GM20431 (cell line): ENCODE results near the gene PRKAG2.
"Not testable (repeated sequence)": the region's sequence is repeated elsewhere in the genome, so short reads cannot be mapped to it uniquely, and the experiment has no call there.

ENCODE experiments used
- in situ Hi-C: fragments of 300-500 bp; cut with MseI, MboI; formaldehyde crosslinking; loops from one replicate; pipeline ENCODE4 v1.15.0; 2020; ENCODE audit warnings: low sequenced_read_pairs; ENCODE audit not compliant: unreplicated experiment

PRKAG2 gene

DNA sequence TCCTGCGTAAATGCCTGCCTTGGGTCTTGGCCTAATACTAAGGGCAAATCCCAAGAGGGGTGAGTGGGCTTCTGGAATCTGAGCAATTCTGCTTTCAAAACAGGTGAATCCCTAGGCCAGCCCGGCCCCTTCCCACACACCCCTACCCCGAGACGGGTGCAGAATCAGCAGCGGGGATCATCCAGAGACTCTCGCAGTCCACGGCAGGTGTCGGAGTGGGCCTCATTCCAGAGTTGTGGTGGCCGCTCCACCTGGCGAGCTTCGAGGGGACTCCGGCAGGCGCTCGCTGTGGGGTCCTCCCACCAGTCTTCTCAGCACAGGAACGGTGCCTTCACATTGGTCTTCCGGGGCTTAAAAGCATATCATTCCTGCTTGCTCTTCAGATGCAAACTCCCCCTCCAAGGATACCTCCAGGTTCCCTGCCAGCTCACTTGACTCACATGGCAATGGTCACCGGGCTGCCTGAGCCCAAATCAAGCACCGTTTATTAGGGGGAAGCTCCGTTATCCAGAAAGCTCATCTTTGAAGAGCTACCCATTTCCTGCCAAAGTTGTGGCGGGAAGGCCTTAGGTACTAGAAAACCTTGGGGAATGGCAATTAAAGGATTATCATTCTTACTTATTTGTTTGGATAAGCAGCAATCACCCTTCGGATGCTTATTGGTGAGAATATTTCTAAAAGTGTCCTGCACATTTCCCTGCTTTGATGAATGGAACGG lies 67.6 kb downstream of the PRKAG2 start:
- in situ Hi-C loops = no loop called here

DNA sequence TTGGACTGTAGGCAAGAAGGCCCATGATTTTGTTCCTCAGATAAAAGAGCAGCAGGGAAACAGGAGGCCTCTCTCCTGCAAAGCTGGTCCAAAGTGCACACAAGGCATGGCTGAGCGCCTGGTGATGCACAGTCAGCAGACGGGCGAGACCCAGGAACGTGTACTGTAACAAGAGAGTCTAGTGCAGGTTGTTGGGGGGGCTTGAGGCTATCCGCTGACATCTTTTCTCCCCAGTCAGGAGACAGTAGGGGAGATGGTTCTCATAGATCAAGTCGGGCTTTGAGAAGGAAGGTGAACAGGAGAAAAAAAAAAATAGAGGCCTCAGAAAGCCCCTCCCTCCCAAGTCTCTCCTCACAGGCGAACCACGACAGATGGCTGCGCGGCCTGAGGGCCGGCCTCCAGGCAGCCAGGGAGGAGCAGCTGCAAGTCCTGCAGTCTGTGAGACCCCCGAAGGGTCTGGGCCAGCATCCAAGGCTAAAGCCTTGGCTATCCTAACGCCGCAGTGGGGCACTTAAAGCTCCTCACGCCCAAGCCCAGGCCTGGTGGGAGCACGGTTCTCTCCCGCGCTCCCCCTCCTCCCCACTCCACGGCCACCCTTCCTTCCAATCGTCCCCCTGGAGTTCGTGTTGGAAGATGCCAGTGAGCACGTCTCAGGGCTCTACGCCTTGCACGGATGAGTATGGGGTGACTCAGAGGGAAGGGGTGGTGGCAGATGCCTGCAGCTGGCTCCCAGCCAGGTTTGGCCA lies 68.3 kb downstream of the PRKAG2 start:
- in situ Hi-C loops = no loop called here

DNA sequence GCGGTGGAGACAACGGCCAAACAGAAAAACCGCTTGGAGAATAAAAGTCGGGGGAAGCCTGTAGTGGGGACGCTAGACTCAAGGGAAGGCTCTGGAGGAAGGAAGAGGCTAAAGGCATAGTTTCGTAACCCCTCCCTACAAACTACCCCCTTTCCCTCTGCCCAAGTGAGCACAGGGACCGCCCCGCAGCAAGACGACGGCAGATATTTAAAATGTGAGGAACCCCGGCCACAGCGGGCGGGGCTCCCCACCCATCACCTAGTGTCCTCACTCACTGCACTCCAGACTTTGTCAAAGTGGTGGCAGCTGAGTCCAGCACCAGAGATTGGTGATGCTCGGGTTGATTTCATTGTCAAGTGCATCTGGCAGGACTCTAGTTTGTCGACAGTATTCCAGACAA lies 69.1 kb downstream of the PRKAG2 start:
- in situ Hi-C loops = no loop called here

DNA sequence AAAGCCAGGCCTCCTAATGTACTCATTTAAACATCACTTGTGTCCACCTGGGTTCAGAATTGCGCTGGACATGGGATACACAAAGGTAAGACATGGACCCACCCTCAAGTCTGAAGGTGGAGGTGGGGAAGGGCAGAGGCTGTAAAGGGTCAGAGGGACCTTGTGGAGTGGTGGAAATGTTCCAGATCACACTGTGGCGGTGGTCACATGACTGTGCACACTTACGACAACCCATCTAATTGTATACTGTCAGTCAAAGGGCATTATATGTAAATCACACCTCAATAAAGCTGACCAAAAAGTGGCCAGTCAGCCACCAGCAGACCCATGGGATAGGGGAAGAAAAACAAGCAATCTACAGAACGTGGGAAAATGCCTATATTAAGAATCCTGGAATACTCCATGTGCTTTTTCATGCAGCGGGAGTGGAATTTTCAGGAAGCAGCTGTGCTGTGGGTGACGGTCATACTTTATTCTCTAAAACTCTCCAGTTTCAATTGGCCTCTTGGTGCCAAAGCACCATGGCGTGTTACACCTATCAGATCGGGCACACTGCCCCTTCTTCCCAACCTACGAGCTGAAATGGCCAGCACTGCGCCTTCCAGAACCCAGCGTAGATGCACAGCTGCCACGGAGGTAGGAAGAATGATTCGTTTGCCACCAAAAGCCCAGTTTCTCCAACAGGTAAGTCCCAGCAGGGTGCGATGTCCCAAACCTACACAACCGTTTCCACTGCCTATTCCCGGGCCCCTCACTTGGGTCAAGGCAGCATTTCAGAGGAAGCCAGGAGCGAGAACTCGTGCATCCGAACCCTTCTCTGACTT lies 69.8 kb downstream of the PRKAG2 start:
- in situ Hi-C loops = no loop called here

DNA sequence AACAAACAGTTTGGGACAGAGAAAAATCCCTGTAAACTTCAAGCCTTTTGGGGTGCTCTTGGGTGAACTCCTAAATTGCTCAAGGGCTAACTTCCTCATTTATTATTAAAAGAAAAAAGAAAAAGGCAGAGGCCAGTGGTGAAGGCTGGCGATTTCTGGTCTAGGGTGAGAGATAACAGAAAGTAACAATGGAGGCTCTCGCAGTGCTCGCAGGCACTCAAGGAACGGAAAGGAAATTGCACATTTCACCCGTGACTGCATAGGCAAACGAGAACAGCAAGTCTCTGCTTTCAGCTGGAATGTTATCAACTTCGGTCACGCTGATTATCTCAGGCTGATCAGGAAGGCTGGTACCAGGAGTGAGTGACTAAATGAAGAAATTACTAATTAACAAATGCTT lies 70.7 kb downstream of the PRKAG2 start:
- in situ Hi-C loops = no loop called here

DNA sequence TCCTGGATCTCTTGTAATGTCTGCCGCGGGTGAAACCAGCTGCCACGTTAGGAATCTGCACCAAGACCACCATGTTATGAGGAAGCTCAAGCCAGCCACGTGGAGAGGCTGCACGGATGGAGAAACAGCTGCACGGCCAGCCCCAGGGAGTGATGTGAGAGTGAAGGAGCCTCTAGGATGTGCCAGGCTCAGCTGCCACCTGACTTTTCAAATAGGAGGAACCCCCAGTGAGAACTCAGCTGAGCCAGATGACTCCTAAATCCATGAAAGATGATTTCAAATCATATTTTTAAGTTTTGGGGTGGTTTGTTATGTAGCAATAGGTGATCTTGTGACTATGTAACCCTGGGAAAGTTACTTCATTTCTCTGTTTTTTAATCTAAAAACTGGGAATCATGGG lies 71.7 kb downstream of the PRKAG2 start:
- in situ Hi-C loops = no loop called here

DNA sequence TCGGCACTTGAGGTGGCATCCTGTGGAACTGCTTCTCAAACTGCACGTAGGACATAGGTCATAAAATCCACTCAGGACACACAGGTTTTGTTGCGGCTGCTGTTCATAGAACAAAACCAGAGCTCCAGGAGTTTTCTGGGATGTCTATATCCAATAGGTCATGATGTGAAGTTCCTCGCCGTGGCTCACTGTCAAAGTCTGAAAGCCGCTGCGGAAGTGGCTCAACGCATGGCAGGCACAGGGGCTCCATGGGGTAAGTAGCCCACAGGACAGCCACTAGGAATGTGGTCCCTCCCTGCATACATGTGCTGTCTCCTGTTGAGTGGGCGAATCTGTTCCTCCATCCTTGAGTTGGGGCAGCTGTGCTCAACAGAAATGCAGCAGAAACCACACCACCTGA lies 72.2 kb downstream of the PRKAG2 start:
- in situ Hi-C loops = no loop called here

DNA sequence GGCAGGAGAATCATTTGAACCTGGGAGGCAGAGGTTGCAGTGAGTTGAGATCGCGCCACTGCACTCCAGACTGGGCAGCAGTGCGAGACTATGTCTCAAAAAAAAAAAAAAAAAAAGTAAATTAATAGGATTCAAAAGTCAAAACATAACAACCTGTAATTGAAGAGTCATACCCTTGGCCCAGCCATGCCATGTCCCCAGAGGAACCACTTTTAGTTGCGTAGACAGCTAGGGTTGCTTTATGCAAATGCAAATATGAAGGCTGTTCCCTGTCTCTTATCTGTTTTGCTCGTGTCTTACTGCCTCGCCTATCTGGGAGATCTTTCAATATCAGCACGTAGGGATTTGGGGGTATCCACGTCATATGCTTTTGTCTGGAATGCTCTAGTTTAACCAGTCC lies 73.1 kb downstream of the PRKAG2 start:
- in situ Hi-C loops = no loop called here

DNA sequence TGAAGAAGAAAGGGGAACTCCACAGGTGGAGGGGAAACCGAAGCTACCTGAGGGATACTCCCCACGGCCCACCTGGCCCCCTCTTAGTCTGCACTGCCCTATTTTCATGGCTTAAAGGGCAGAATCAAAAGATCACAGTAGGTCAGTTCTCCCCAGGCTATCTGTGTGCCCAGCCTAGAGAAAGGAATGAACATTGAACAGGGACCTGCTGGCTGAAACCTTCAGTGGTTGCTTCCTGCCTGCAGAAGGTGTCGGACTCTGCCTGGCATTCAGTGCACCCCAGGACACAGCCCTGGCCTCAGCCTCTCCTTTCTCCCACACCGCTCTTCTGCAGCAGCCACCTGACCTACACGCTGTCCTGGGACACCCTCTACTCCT lies 74.5 kb downstream of the PRKAG2 start:
- in situ Hi-C loops = no loop called here

DNA sequence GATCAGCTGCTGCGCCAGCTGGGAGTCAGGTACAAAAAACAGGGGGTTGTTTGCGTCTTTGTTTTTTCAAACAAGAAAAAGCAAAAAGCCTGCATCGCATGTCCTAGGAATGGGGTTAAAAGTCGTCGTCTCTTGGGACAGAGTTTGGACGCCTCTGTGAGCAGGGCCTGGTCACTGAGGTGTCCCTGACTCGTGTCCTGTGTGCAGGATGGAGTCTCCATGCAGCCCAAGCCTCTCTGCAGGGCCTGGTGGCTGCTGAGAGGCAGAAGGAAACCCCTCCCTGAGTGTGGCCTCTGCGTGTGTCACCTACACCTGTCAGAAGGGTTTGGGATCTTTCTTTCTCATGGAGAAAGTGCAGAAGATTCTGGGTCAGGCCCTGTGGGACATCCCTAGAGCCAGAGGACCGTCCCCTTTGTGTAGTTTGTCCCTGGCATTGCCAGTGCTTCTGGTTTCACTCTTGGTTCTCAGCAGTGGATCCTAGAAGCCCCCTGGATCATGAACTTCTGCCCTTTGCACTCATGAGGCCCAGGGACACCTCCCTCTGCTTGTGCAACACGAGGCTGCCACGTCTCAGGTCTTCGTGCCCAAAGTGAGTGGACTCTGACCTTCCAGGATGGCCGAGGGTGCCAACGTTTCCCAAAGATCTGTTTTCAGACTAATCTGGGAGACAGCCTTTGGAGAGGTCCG lies 75.0 kb downstream of the PRKAG2 start:
- in situ Hi-C loops = no loop called here

DNA sequence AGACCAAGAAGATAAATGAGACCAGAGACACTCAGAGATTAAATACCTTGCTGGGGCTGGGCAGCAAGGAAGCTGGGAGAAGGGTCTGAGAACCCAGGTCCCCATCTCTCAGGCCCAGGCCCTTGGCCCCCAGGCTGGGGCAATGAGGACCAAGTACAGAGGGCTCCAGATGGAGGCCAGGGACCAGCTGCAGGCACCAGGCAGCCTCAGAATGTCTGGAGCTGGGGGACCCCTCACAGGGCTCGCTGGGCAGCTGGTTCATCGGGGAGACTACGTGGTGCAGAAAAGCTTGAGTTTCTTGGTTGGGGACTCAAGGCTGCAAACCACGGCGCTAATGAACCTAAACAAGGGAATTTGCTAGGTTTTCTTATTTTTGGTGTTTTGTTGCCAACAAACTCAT lies 75.6 kb downstream of the PRKAG2 start:
- in situ Hi-C loops = no loop called here

DNA sequence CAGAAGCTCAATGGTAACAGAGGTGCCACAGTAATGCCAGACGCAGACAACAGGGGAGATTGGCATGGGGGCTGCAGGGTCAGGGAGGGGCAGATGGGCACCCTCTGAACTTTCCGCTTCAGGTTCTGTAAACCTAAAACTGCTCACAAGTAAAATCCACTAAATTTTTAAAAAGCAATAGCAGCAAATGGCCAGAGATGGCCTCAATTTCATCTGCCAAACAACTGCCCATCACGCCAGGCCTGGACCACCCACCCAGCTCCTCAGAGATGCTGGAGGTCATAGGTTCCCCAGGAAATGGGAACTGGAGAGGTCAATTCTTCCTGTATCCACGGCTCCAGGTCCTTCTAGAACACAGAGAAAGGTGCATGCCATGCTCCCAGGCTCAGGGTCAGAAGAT lies 76.1 kb downstream of the PRKAG2 start:
- in situ Hi-C loops = no loop called here

DNA sequence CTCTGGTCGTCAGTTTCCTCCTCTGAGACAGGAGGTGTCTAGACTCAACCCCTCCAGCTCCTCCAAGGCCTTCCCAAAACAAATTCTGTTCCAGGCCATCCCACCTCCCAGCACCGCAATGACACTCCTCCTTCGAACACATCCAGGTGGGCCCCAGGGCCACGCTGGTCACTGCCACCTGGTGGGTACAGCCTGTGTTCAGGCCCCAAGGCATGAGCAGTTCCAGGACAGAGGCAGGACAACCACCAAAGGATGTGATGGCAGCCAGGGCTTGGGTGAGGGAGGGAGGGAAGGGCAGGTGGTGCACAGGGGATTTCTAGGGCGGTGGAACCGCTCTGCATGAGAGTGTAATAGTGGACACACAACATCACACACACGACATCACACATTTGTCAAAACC lies 76.5 kb downstream of the PRKAG2 start:
- in situ Hi-C loops = no loop called here

DNA sequence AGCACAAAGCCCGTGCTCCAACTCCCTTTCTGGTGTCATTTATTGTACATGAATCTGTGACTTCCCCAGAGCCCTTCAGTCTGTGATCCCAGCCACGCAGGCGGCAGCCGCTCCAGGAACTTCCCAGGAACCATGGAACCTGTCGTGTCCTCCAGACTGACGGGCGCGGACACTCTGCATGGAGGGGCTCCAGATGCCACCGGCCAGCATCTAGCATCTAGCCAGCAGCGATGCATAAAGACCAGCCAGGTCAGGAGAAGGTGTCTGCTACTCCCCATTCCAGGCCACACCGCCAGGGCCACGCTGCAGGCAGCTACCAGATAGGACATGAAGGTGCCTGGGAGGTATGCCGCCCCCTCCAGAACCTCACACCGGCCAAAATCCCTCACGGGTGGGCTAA lies 77.4 kb downstream of the PRKAG2 start:
- in situ Hi-C loops = no loop called here

DNA sequence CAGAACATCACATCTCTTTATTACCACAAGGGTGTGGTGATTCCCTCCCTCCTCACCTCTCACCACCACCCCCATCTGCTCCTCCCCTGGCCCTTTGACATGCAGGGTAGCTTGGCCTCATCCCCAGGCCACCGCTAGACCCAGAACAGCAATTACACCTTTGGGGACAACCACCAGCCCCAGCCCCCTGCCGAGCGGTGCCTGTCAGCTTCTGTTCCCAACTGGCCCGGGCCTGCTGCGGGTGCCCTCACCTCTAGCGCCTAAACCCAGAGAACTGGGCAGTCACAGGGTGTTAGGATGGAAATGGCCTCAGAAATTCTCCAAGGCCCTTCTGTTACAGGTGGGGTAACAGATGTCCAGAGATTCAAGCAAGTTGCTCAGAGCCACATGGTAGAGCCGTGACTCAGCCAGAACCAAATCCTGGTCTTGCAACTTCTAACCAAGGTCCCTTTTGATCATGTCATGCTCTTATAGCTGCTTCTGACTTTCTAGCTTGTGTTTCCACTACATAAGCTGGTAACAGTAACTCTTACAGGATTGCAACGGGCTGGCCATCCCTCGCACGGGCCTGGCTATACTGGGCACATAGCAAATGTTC lies 78.0 kb downstream of the PRKAG2 start:
- in situ Hi-C loops = no loop called here

DNA sequence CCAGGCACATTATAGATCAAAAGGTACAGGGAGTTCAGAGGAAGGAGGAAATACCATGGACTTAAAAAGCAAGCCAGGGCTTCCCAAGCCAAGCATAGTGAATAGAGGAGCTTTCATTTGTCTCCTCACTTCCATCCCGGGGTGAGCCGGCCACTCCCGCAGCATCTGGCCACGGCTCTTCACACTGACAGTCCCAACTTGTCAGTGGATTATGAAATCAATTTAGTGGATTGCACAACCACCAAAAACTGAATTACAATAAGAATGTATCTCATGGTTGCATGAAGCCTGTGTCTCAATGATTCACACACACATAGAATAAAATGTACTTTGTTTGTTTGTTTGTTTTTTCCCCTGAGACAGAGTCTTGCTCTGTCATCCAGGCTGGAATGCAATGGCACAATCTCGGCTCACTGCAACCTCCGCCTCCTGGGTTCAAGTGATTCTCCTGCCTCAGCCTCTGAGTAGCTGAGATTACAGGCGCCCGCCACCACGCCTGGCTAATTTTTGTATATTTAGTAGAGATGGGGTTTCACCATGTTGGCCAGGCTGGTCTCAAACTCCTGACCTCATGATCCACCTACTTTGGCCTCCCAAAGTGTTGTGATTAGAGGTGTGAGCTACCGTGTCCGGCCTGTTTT lies 79.1 kb downstream of the PRKAG2 start:
- in situ Hi-C loops = not testable (repeated sequence)

DNA sequence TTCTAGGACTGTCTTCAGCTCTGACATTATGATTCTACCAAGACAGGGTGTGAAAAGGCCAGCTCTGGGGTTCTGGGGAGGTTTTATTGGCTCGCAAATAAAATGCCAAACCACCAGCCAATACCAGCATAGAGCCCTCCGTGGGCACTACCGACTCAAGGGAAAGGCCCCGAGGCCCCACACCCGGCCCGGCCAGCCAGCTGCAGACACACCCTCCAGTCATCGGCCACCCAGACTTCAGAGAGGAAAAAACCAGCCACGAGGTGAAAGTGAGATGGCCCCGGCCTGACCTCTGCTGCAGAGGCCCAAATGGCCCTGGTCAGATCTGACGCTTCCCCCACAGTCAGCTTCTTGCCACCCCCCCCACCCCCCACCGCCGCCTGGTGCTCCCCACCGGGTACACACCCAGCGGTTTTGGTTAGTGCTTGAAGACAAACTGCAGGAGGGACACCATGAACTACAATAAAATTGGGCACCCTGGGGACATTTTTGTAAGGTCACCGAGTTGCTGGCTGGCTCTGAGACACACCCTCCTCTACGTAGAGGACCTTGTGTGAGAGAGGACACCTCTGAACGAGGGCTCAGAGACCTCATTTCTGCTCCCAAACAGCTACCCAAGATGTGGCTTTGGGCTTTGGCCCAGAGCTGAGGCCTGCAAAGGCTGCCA lies 79.9 kb downstream of the PRKAG2 start:
- in situ Hi-C loops = no loop called here

DNA sequence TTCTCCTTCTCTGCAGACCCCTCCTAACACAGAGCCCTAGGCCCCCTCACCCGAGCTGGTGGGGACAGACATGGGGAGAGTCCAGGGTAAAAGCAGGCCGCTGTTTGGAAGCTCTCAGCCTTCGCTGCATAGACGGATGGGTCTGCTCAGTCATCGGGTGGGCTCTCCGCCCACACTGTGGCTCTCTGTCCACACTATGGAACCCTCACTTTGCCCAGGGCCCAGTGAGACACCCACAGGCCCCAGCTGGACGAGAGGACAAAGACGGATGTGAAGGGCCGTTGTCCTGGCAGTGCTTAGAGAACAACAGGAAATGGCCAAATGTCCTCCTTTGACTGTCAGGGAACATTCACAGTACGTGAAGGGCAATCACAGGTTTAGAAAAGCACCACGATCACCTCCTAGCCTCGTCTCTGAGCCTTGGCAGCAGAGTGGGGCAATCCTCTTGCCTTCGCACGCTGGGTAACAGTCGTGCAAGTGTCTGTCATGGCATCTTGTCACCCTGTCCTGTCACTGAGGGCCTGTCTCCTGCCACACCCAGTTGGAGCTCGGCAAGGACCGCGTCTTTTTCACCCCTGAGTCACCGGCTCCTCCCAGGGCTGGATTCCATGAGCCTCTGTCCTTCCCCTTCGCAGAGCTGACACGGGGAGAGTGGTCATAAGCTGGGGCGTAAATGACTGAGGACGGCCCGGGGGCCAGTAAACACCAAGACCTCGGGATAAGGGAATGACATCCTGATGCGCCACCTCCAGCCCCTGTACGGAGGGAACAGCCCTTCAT lies 80.6 kb downstream of the PRKAG2 start:
- in situ Hi-C loops = no loop called here
